Transverse colon (tissue), 4 donors: ENCODE results near the gene STH.

Experiments used
- EP300 ChIP-seq: sonication (generic); formaldehyde crosslinking; IDR thresholded peaks from one replicate; pipeline ENCODE4 v1.6.1; 2017; ENCODE audit warnings: antibody characterized with exemption, low read depth
- POLR2AphosphoS5 ChIP-seq, 3 donors: sonication (generic); formaldehyde crosslinking; IDR thresholded peaks; one replicate each; pipeline ENCODE4 v1.6.1; 2016; ENCODE audit warnings: antibody characterized with exemption in 3 of 3
- TF ChIP-seq, protein P1 (sequence below), 5 experiments: fragments of 200-600 bp in 3 of 5; fragments of 450-650 bp in 2 of 5; sonication (generic) in 3 of 5; IDR thresholded peaks; 1 replicate in 2 of 5; 2 replicates in 3 of 5; pipeline ENCODE4 v1.5.1; 2016 to 2017; ENCODE audit warnings: antibody characterized with exemption in 5 of 5, inconsistent platforms in 3 of 5, mild to moderate bottlenecking in 2 of 5, moderate library complexity in 1 of 5

GRCh38 chr17:46000292-46000691 is 1.2 kb downstream of the STH start:
- TF ChIP-seq, protein P1, sequence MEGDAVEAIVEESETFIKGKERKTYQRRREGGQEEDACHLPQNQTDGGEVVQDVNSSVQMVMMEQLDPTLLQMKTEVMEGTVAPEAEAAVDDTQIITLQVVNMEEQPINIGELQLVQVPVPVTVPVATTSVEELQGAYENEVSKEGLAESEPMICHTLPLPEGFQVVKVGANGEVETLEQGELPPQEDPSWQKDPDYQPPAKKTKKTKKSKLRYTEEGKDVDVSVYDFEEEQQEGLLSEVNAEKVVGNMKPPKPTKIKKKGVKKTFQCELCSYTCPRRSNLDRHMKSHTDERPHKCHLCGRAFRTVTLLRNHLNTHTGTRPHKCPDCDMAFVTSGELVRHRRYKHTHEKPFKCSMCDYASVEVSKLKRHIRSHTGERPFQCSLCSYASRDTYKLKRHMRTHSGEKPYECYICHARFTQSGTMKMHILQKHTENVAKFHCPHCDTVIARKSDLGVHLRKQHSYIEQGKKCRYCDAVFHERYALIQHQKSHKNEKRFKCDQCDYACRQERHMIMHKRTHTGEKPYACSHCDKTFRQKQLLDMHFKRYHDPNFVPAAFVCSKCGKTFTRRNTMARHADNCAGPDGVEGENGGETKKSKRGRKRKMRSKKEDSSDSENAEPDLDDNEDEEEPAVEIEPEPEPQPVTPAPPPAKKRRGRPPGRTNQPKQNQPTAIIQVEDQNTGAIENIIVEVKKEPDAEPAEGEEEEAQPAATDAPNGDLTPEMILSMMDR (IDR thresholded peaks at IDR 0.05) = no peak
- TF ChIP-seq POLR2AphosphoS5 (IDR thresholded peaks at IDR 0.05) (no peak), EP300 (no peak)
